ENCODE results near the gene SAP130.

DNA sequence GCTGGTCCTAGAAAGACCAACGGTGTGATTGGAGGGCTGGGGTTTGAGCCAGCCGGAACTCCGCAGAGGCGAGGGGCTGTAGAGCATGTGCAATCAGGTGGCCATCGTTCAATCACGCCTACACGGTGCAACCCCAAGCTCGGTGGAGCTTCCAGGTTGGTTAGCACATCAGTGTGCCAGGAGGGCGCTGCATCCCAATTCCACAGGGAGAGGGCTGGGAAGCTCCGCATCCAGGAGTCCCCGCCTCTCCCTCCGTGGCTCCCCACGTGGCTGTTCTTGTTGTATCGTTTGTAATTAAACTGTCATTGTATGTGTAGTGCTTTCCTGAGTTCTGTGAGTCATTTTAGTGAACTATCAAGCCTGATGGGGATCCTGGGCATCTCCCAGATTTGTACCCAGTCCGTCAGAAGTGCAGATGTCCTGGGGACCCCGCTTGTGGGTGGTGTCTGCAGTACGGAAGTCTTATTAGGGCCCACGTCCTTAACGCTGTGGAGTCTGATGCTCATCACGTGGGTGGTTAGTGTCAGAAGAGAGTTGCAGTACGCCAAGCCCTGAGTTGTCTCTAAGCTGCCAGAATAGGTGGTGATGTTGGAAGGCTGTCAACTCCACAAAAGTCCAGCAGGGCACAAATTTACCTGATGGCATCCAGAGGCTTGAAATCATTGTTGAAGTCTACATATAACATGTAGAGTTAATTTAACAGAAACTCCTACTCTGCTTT lies 121.5 kb downstream of the SAP130 start:
- TF ChIP-seq EZH2 (IDR thresholded peaks at IDR 0.05) = no peak
- TF ChIP-seq, protein P1, sequence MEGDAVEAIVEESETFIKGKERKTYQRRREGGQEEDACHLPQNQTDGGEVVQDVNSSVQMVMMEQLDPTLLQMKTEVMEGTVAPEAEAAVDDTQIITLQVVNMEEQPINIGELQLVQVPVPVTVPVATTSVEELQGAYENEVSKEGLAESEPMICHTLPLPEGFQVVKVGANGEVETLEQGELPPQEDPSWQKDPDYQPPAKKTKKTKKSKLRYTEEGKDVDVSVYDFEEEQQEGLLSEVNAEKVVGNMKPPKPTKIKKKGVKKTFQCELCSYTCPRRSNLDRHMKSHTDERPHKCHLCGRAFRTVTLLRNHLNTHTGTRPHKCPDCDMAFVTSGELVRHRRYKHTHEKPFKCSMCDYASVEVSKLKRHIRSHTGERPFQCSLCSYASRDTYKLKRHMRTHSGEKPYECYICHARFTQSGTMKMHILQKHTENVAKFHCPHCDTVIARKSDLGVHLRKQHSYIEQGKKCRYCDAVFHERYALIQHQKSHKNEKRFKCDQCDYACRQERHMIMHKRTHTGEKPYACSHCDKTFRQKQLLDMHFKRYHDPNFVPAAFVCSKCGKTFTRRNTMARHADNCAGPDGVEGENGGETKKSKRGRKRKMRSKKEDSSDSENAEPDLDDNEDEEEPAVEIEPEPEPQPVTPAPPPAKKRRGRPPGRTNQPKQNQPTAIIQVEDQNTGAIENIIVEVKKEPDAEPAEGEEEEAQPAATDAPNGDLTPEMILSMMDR (IDR thresholded peaks at IDR 0.05) = no peak
- no peak for TF ChIP-seq EZH2phosphoT487 (IDR thresholded peaks at IDR 0.05)
